Amniotic epithelial cell (primary cell): ENCODE results near the gene TEN1.
A peak's percentile ranks its signal among the peaks of the same experiment; 100 is the strongest.

Experiments used
- DNase-seq: peaks from one replicate; pipeline ENCODE4 v3.0.0-alpha.2; 2010; ENCODE audit warnings: low read depth

TEN1 gene

DNA sequence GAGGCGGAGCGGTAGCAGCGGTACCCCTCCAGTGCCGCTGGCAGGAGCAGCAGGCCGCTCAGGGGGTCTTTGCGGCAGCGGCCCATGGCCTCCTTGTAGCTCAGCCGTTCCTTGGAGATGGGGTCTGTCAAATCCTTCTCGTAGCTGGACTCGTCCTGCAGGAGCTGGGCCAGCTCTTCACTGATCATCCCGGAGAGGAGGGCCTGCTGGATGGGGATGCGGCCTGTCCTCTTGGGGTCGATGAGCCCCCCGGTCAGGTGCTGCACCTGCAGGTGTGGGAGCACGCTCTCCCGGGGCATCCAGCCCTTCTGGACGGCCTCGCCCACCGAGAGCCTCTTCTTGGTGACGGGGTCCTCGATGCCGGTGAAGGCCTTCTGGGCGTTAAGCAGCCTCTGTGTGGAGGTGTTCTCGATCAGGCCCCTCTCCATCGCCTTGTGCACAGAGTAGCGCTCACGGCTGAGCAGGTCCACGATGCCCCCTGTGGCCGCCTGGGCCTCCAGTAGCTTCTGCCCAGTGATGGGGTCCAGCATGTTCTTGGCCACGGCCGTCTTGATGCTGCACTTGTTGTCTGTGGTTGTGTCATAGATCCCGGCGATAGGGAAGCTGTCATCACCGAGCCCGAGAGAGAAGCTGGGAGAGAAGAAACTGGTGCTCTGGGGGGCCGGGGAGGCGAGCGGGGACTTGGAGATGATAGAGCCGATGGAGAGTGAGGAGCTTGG is 28.2 kb downstream of the TEN1 start:
- DNase-seq = no peak

GRCh38 chr17:76007850-76008165 is 28.8 kb downstream of the TEN1 start:
- DNase-seq = no peak

DNA sequence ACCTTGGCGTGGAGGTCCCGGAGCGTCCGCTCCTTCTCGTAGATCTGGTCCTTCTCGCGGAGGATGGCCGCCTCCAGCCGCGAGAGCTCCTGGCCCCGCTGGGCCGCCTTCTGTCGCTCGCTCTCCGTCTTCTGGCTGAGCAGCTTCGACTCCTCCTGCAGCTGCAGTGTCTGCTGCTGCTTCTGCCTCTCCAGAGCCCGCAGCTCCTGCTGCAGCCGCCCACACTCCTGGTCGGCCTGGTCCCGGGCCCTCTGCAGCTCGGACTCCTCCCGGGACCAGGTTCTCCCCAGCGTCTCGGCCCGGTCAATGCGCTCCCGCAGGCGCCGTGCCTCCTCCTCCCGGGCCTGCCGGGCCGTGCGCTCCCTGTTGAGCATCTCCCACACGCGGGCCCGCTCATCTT is 29.2 kb downstream of the TEN1 start:
- DNase-seq = no peak

GRCh38 chr17:76008630-76009425 is 29.8 kb downstream of the TEN1 start:
- no peak for DNase-seq

GRCh38 chr17:76009447-76009846 is 30.4 kb downstream of the TEN1 start:
- no peak for DNase-seq

DNA sequence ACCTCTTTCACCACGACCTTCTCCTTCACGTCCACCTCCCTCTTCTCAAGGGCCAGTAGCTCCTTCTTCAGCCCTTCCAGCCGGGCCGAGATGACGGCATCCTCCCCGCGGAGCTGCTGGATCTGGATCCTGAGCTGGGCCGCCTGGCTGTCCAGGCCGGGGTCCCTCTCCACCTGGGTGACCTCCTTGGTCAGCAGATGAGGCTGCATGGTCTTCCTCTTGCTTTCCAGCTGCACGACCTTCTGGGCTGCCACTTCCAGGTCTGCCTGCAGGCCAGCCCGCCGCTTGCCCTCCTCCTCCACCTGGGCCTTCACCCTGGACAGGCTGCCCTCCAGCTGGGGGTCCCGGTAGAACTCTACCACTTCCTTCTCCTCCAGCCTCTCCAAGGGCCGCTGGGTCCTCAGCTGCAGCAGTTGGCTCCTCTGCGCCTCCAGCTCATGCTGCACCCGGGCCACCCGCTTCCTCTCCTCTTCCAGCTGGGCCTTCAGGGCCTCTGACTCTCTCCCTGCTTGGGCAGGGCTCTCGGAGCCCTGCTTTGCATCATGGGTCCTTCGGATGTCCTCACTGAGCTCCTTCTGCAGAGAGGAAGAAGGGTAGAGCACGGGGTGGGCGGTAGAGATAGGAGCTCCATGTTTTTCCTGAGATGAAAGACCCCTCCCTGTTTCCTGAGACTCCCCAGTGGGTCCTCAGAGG is 31.1 kb downstream of the TEN1 start:
- no peak for DNase-seq

DNA sequence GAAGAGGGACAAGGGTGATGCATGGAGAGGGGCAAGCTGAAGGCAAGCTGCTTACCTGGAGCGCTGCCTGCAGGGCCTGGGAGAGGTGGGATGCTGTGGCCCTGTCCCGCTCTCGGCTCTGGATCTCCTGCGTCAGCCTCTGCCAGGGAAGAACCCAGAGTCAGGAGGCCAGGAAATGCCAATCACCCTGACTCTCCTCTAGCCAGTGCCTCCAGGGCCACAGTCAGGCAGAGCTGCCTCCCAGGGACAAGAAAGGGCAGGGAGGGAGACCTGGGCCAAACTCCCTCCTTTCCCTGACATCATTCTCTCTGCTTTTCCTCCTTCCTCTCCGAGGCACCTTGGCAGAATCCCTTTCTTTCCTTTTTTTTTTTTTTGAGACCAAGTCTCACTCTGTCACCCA is 32.9 kb downstream of the TEN1 start:
- DNase-seq = no peak

- no peak for DNase-seq
Observed at GRCh38 chr17:76013377-76013932, 34.4 kb downstream of the TEN1 start.

GRCh38 chr17:76014100-76014924 is 35.3 kb downstream of the TEN1 start:
- DNase-seq = peak; percentile 50

- DNase-seq = no peak
Observed at GRCh38 chr17:76014925-76015261, 35.9 kb downstream of the TEN1 start.

GRCh38 chr17:76017481-76018339 is 38.7 kb downstream of the TEN1 start:
- DNase-seq = no peak

- DNase-seq = no peak
Observed at GRCh38 chr17:76018340-76018680, 39.3 kb downstream of the TEN1 start.

GRCh38 chr17:76018801-76019200 is 39.8 kb downstream of the TEN1 start:
- no peak for DNase-seq

GRCh38 chr17:76019833-76020467 is 40.9 kb downstream of the TEN1 start:
- DNase-seq = no peak

DNA sequence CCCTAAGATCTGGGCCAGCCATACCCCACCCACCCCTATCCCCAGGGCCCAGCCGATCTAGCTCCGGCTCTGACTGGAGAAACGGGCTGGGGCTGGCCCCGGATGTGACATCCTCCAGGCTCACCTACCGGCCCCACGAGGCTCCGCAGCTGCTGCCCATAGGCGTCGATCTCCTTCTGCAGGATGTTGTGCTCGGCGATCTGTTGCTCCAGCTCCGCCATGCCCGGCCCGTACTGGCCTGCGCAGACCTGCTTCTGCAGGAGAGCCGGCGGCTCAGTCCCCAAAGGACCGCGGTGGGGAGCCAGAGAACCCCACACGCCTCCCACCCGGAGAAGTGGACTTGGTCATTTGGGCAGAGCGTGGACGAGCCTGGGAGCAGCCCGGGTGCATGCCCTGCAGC is 43.2 kb downstream of the TEN1 start:
- no peak for DNase-seq

GRCh38 chr17:76022973-76023899 is 44.2 kb downstream of the TEN1 start:
- no peak for DNase-seq

- DNase-seq = no peak
Observed at GRCh38 chr17:76023900-76024237, 44.8 kb downstream of the TEN1 start.

DNA sequence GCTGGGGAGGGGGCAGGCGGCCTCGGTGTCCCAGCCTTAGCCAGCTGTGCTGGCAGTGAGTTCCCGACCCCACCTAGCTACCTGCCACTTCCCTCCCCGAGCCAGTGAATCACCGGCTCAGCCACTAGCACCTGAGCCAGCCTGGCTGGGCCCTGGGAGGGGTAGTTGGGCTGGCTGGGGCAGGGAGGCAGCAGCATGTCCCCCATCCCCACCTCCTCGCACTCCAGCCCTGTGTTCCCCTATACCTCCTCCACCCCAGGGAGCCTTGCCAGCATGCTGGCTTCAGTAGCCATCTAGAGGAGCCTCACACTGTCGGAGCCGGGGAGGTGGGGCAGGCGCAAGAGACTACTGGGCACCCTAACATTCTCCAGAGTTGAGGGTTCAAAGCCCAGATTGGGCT is 45.3 kb downstream of the TEN1 start:
- DNase-seq = no peak

- DNase-seq = no peak
Observed at GRCh38 chr17:76025294-76025693, 46.3 kb downstream of the TEN1 start.

- no peak for DNase-seq
Observed at GRCh38 chr17:76026714-76027158, 47.7 kb downstream of the TEN1 start.
